Measurements from ENCODE around the gene CACNB4. TPM values are rescaled to one million over a fixed set of nuclear protein-coding genes. Genes with fewer than 3 reads are reported as not detected.
"Not testable (repeated sequence)": the region's sequence is repeated elsewhere in the genome, so short reads cannot be mapped to it uniquely, and the experiment has no call there.

The CACNB4 gene
- total RNA-seq, 2 donors from 2014 or later, result 0.33 to 1.3 TPM

DNA sequence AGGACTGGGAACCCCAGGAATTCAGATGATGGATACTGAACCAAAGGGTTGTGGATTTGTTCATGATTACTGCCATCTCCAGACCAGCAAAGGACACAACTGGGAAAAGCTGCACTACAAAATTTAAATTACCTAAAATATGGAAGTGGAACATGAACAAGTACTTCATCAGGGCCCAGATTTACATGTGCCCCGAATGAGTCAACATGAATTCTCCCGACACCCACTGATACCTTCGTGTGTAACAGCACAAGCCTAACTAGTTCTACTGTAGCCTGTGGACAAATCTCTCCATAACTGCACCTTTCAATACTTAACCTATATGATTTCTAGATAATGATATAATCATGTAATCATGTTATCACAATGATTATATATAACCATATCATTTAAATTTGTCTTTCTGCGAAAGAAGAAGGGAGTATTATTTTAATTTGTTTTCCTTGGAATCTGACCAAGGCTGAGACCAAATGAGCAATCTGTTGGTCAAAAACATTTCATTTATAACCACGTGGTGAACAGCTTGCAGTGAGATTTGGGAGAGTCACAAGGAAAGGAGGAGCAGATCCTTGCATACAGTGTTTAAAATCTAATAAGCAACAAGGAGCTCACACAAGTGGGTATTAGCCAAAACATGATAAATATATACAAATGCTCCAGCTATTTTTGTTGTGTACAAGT is 70.5 kb downstream of the CACNB4 start:
- WGBS, 2 donors, result 51 to 57% methylated on average over 5 of the region's 5 CpGs

DNA sequence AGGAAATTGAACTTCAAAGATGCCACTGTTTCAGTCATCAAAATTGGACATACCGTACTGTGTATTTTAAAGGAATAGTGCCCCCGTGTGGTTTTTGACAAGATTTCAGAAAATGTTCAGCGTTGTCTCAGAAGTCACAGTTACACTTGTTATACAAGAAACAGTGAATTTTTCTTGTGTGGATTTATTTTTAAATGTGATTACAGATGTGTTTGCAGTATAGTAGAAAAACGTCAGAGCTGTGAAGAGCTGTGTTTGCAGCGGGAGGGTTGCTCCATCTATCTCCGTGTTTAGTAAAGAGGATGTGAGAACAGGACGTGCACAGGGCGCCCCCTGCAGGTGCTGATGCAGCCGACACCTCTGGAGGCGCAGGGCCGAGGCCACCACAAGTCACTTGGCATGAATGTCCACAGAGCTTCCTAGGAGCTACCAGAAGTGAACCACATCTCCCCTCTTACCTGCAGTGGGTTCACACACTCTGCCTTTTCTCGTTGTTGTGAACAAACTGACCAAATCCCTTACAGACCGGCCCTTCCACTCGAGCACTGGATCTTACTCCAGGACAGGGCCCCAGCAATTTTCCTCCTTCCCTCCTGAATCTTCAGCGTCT is 73.1 kb downstream of the CACNB4 start:
- Histone ChIP-seq H3K9me3 (no peaks in the 10 kb centered on the region), H3K27me3 (no peaks in the 10 kb centered on the region), H3K4me3 (no peak overlapping the region), H3K27ac (no peak overlapping the region), H3K36me3 (replicated peaks in 1 of 2; ENCODE audit: insufficient read depth in 1 of 2, low read depth in 2 of 2) (no peaks in the 10 kb centered on the region), H3K4me1 (peaks cover 4% of the 10 kb centered on the region)
- ATAC-seq (peak; percentile 92), DNase-seq (peak; percentile 82 to 91 (median 84))
- 12 to 14% methylated on average over 15 of the region's 15 CpGs for WGBS, 2 donors
- TF ChIP-seq, protein P1, sequence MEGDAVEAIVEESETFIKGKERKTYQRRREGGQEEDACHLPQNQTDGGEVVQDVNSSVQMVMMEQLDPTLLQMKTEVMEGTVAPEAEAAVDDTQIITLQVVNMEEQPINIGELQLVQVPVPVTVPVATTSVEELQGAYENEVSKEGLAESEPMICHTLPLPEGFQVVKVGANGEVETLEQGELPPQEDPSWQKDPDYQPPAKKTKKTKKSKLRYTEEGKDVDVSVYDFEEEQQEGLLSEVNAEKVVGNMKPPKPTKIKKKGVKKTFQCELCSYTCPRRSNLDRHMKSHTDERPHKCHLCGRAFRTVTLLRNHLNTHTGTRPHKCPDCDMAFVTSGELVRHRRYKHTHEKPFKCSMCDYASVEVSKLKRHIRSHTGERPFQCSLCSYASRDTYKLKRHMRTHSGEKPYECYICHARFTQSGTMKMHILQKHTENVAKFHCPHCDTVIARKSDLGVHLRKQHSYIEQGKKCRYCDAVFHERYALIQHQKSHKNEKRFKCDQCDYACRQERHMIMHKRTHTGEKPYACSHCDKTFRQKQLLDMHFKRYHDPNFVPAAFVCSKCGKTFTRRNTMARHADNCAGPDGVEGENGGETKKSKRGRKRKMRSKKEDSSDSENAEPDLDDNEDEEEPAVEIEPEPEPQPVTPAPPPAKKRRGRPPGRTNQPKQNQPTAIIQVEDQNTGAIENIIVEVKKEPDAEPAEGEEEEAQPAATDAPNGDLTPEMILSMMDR (IDR thresholded peaks at IDR 0.05), result peak; percentile 76 to 98 (median 96)
- no peak for TF ChIP-seq POLR2A (IDR thresholded peaks at IDR 0.05)
- intact Hi-C loops (cut with DNase I), result no loop called here

More for the DNA sequence above, 70.5 kb downstream of the CACNB4 start:
- Histone ChIP-seq H3K27me3 (no peaks in the 10 kb centered on the region), H3K36me3 (replicated peaks in 1 of 2; ENCODE audit: insufficient read depth in 1 of 2, low read depth in 2 of 2) (no peaks in the 10 kb centered on the region), H3K4me3 (no peak overlapping the region), H3K4me1 (peaks cover 4% of the 10 kb centered on the region), H3K27ac (no peak overlapping the region), H3K9me3 (no peaks in the 10 kb centered on the region)
- TF ChIP-seq, protein P1 (IDR thresholded peaks at IDR 0.05), result no peak
- no peak for TF ChIP-seq POLR2A (IDR thresholded peaks at IDR 0.05)
- ATAC-seq (no peak), DNase-seq (no peak)
- intact Hi-C loops (cut with DNase I), result no loop called here

GRCh38 chr2:152024477-152024876 is 74.4 kb downstream of the CACNB4 start:
- peaks cover 4% of the 10 kb centered on the region for H3K4me1 ChIP-seq
- intact Hi-C loops (cut with DNase I), result no loop called here
- H3K27ac ChIP-seq, result no peak overlapping the region
- H3K27me3 ChIP-seq, result no peaks in the 10 kb centered on the region
- TF ChIP-seq, protein P1 (IDR thresholded peaks at IDR 0.05), result no peak
- TF ChIP-seq POLR2A (IDR thresholded peaks at IDR 0.05), result no peak
- ATAC-seq, result no peak
- no peak for DNase-seq
- no peaks in the 10 kb centered on the region for H3K9me3 ChIP-seq
- no peaks in the 10 kb centered on the region for H3K36me3 ChIP-seq (replicated peaks in 1 of 2; ENCODE audit: insufficient read depth in 1 of 2, low read depth in 2 of 2)
- 50 to 55% methylated on average over 2 of the region's 2 CpGs for WGBS, 2 donors
- no peak overlapping the region for H3K4me3 ChIP-seq

DNA sequence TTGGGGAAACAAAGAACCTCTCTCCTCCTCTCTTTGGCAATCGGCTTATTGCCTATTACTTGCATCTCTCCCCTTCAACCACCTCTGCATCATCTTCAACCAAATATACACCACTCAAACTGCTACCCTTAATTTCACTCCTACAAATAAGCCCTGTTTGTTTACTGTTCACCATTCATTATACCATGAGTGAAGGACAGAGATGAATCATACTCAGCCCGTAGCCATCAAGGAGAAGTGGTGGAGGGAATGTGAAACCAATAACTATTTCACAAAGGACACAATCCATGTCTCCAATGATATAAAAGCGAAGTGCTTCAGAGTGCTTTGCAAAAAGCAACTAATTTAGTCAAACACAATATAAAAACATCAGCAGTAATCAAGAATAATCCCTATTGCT is 76.8 kb downstream of the CACNB4 start:
- H3K4me1 ChIP-seq, result peaks cover 4% of the 10 kb centered on the region
- no peak for ATAC-seq
- no peaks in the 10 kb centered on the region for H3K27me3 ChIP-seq
- DNase-seq, result no peak
- H3K27ac ChIP-seq, result no peak overlapping the region
- no peaks in the 10 kb centered on the region for H3K36me3 ChIP-seq (replicated peaks in 1 of 2; ENCODE audit: insufficient read depth in 1 of 2, low read depth in 2 of 2)
- no peaks in the 10 kb centered on the region for H3K9me3 ChIP-seq
- TF ChIP-seq, protein P1 (IDR thresholded peaks at IDR 0.05), result no peak
- TF ChIP-seq POLR2A (IDR thresholded peaks at IDR 0.05), result no peak
- H3K4me3 ChIP-seq, result no peak overlapping the region
- WGBS, 2 donors, result 66 to 69% methylated on average over 3 of the region's 3 CpGs
- intact Hi-C loops (cut with DNase I), result no loop called here

- H3K27ac ChIP-seq; H3K9me3 ChIP-seq; H3K36me3 ChIP-seq (replicated peaks in 1 of 2; ENCODE audit: insufficient read depth in 1 of 2, low read depth in 2 of 2); H3K4me1 ChIP-seq; ATAC-seq; H3K4me3 ChIP-seq; intact Hi-C loops (cut with DNase I); H3K27me3 ChIP-seq; DNase-seq: not testable (repeated sequence)
- 82 to 85% methylated on average over 11 of the region's 11 CpGs for WGBS, 2 donors
Measured at GRCh38 chr2:152021001-152021400, 77.8 kb downstream of the CACNB4 start.
